ENCODE results near the gene ZNF579.

DNA sequence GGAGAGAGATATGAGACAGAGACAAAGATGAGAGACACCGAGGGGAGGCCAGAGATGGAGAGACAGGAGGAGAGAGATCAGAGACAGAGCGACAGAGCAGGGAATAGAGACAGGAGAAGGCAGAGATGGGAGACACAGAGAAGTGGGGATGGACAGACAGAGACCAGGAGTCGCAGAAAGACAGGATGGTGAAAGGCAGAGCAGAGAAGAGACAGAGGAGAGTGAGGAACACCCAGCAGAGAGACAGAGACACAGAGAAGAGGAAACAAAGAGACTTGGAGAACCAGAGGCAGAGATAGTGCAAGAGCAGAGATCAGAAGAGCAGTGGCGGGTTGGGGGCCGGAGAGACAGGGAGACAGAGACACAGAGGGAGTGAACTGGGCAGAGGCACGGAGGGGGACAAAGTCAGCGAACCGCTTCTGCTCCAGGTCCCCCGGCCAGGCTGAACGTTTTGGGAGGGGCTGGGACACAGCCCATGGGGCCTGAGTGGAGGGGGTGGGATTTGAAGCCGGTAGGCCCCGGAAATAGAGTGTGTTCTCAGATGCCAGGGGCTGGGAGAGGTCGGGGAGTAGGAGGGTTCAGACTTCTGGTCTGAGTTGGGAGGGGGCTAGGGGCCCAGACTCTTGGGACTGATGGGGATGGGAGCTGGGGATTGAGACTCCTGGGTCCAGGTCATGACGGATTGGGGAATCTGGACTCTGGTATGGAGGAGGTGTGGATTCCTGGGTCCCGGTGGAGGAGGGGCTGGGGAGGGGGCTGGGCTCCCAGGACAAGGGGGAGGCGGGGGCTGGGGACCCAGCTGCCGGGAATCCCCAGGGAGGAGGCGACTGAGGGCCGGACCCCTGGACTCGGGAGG, 654 bp downstream of the ZNF579 start:
- TF ChIP-seq, protein P1, sequence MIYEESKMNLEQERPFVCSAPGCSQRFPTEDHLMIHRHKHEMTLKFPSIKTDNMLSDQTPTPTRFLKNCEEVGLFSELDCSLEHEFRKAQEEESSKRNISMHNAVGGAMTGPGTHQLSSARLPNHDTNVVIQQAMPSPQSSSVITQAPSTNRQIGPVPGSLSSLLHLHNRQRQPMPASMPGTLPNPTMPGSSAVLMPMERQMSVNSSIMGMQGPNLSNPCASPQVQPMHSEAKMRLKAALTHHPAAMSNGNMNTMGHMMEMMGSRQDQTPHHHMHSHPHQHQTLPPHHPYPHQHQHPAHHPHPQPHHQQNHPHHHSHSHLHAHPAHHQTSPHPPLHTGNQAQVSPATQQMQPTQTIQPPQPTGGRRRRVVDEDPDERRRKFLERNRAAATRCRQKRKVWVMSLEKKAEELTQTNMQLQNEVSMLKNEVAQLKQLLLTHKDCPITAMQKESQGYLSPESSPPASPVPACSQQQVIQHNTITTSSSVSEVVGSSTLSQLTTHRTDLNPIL (CRISPR knock-in tag; IDR thresholded peaks at IDR 0.05; ENCODE audit: low read depth): no peak
- TF ChIP-seq RARB (CRISPR knock-in tag; IDR thresholded peaks at IDR 0.05) (no peak), ARNTL (CRISPR knock-in tag; IDR thresholded peaks at IDR 0.05; ENCODE audit: borderline replicate concordance, low read depth) (no peak), SNAI2 (CRISPR knock-in tag; IDR thresholded peaks at IDR 0.05) (no peak), ZFP30 (CRISPR knock-in tag; IDR thresholded peaks at IDR 0.05) (no peak), OSR1 (CRISPR knock-in tag; IDR thresholded peaks at IDR 0.05) (no peak), GLIS3 (CRISPR knock-in tag; IDR thresholded peaks at IDR 0.05) (no peak), ISL1 (CRISPR knock-in tag; IDR thresholded peaks at IDR 0.05) (no peak)
- TF ChIP-seq, protein P2, sequence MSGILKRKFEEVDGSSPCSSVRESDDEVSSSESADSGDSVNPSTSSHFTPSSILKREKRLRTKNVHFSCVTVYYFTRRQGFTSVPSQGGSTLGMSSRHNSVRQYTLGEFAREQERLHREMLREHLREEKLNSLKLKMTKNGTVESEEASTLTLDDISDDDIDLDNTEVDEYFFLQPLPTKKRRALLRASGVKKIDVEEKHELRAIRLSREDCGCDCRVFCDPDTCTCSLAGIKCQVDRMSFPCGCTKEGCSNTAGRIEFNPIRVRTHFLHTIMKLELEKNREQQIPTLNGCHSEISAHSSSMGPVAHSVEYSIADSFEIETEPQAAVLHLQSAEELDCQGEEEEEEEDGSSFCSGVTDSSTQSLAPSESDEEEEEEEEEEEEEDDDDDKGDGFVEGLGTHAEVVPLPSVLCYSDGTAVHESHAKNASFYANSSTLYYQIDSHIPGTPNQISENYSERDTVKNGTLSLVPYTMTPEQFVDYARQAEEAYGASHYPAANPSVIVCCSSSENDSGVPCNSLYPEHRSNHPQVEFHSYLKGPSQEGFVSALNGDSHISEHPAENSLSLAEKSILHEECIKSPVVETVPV (CRISPR knock-in tag; IDR thresholded peaks at IDR 0.05): no peak
- TF ChIP-seq, protein P3, sequence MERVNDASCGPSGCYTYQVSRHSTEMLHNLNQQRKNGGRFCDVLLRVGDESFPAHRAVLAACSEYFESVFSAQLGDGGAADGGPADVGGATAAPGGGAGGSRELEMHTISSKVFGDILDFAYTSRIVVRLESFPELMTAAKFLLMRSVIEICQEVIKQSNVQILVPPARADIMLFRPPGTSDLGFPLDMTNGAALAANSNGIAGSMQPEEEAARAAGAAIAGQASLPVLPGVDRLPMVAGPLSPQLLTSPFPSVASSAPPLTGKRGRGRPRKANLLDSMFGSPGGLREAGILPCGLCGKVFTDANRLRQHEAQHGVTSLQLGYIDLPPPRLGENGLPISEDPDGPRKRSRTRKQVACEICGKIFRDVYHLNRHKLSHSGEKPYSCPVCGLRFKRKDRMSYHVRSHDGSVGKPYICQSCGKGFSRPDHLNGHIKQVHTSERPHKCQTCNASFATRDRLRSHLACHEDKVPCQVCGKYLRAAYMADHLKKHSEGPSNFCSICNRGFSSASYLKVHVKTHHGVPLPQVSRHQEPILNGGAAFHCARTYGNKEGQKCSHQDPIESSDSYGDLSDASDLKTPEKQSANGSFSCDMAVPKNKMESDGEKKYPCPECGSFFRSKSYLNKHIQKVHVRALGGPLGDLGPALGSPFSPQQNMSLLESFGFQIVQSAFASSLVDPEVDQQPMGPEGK (CRISPR knock-in tag; IDR thresholded peaks at IDR 0.05; ENCODE audit: borderline replicate concordance): no peak

Data from SK-N-SH treated with all-trans-retinoic acid at 6 μM for 48 hours (cell line).